SU-DHL-6 (cell line): ENCODE measurements around the gene LPCAT2.

ENCODE experiments used
- EZH2phosphoT487 ChIP-seq: fragments of 200-600 bp; sonication (generic), shearing (Covaris generic); conservative IDR thresholded peaks from 2 replicates; pipeline ENCODE4 v1.6.1; 2018; ENCODE audit warnings: mild to moderate bottlenecking, antibody characterized with exemption, low read length, moderate library complexity, mixed read lengths
- TF ChIP-seq, protein P1 (sequence below): fragments of 200-600 bp; sonication (generic); IDR thresholded peaks from one replicate; pipeline ENCODE4 v1.5.1; 2017; ENCODE audit warnings: antibody characterized with exemption, mild to moderate bottlenecking, low read length, moderate library complexity; ENCODE audit not compliant: insufficient read depth, poor library complexity, severe bottlenecking

DNA sequence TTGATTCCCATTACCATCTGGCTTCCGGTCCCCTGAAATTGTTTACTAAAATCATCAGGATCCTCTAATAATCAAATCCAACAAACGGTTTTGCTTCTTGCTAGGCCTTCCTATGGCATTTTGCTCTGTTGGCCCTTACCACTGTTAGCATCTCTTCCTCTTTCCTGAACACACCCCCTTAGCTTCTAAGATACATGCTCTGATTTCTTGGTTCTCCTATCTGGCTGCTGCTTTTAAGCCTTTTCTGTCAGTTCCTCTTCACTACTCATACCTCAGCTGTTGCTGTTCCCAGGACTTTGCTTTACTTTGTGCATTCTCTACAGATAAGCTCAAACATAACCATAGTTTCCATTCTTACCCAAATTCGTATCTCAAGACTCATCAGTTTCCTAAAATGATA, 69.0 kb downstream of the LPCAT2 start:
- TF ChIP-seq, protein P1, sequence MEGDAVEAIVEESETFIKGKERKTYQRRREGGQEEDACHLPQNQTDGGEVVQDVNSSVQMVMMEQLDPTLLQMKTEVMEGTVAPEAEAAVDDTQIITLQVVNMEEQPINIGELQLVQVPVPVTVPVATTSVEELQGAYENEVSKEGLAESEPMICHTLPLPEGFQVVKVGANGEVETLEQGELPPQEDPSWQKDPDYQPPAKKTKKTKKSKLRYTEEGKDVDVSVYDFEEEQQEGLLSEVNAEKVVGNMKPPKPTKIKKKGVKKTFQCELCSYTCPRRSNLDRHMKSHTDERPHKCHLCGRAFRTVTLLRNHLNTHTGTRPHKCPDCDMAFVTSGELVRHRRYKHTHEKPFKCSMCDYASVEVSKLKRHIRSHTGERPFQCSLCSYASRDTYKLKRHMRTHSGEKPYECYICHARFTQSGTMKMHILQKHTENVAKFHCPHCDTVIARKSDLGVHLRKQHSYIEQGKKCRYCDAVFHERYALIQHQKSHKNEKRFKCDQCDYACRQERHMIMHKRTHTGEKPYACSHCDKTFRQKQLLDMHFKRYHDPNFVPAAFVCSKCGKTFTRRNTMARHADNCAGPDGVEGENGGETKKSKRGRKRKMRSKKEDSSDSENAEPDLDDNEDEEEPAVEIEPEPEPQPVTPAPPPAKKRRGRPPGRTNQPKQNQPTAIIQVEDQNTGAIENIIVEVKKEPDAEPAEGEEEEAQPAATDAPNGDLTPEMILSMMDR, result no peak
- no peak for TF ChIP-seq EZH2phosphoT487
